ENCODE data around the gene STAT6.

Gene STAT6

GRCh38 chr12:57146092-57146491 is 34.9 kb upstream of the STAT6 start:
- DNase-seq (ENCODE audit: low spot score): no peak

GRCh38 chr12:57145460-57146059 is 34.4 kb upstream of the STAT6 start:
- no peak for DNase-seq (ENCODE audit: low spot score)

- no peak for DNase-seq (ENCODE audit: low spot score)
Observed at GRCh38 chr12:57143454-57143853, 32.3 kb upstream of the STAT6 start.

- DNase-seq (ENCODE audit: low spot score): no peak
Observed at GRCh38 chr12:57142727-57143126, 31.6 kb upstream of the STAT6 start.

GRCh38 chr12:57142121-57142520 is 31.0 kb upstream of the STAT6 start:
- DNase-seq (ENCODE audit: low spot score): no peak

GRCh38 chr12:57141249-57141648 is 30.1 kb upstream of the STAT6 start:
- DNase-seq (ENCODE audit: low spot score): no peak

- no peak for DNase-seq (ENCODE audit: low spot score)
Observed at GRCh38 chr12:57139796-57140649, 28.9 kb upstream of the STAT6 start.

GRCh38 chr12:57138526-57139272 is 27.5 kb upstream of the STAT6 start:
- peak; percentile 46 for DNase-seq (ENCODE audit: low spot score)

GRCh38 chr12:57135527-57136326 is 24.6 kb upstream of the STAT6 start:
- DNase-seq (ENCODE audit: low spot score): no peak

- DNase-seq (ENCODE audit: low spot score): no peak
Observed at GRCh38 chr12:57134949-57135348, 23.8 kb upstream of the STAT6 start.

GRCh38 chr12:57133916-57134315 is 22.8 kb upstream of the STAT6 start:
- DNase-seq (ENCODE audit: low spot score): no peak

GRCh38 chr12:57133013-57133569 is 21.9 kb upstream of the STAT6 start:
- DNase-seq (ENCODE audit: low spot score): no peak

GRCh38 chr12:57131896-57132744 is 21.0 kb upstream of the STAT6 start:
- no peak for DNase-seq (ENCODE audit: low spot score)

- no peak for DNase-seq (ENCODE audit: low spot score)
Observed at GRCh38 chr12:57130941-57131340, 19.8 kb upstream of the STAT6 start.

- no peak for DNase-seq (ENCODE audit: low spot score)
Observed at GRCh38 chr12:57129889-57130288, 18.7 kb upstream of the STAT6 start.

GRCh38 chr12:57129321-57129842 is 18.2 kb upstream of the STAT6 start:
- DNase-seq (ENCODE audit: low spot score): no peak

- DNase-seq (ENCODE audit: low spot score): no peak
Observed at GRCh38 chr12:57128519-57129247, 17.5 kb upstream of the STAT6 start.

- peak; percentile 78 for DNase-seq (ENCODE audit: low spot score)
Observed at GRCh38 chr12:57127726-57128518, 16.8 kb upstream of the STAT6 start, which contains the start of gene LRP1. TSS of gene LRP1 (plus strand) at chr12:57128483. CDS start at chr12:57128965, 482 bp downstream.
